Endothelial cell (in vitro differentiated cells): ENCODE measurements around the gene C1orf210. TPM values are rescaled to one million over a fixed set of nuclear protein-coding genes. Genes with fewer than 3 reads are reported as not detected.

ENCODE experiments used
- DNase-seq: peaks from one replicate; pipeline ENCODE4 v3.0.0; 2021; ENCODE audit warnings: low spot score
- H3K27ac Mint-ChIP-seq: one replicate; pipeline ENCODE4 v1.8.0; 2021; ENCODE audit warnings: mixed read lengths, inconsistent platforms; ENCODE audit not compliant: unreplicated experiment
- H3K27me3 Mint-ChIP-seq: one replicate; pipeline ENCODE4 v1.8.0; 2021; ENCODE audit warnings: mild to moderate bottlenecking, moderate library complexity, mixed read lengths, inconsistent platforms; ENCODE audit not compliant: unreplicated experiment
- H3K36me3 Mint-ChIP-seq: one replicate; pipeline ENCODE4 v1.8.0; 2021; ENCODE audit warnings: mild to moderate bottlenecking, low read depth, mixed read lengths, inconsistent platforms; ENCODE audit not compliant: unreplicated experiment
- H3K4me1 Mint-ChIP-seq: one replicate; pipeline ENCODE4 v1.8.0; 2021; ENCODE audit warnings: mild to moderate bottlenecking, mixed read lengths, inconsistent platforms; ENCODE audit not compliant: unreplicated experiment
- H3K4me3 Mint-ChIP-seq: one replicate; pipeline ENCODE4 v1.8.0; 2021; ENCODE audit warnings: mild to moderate bottlenecking, mixed read lengths, inconsistent platforms; ENCODE audit not compliant: unreplicated experiment
- H3K9me3 Mint-ChIP-seq: one replicate; pipeline ENCODE4 v1.8.0; 2021; ENCODE audit warnings: mixed read lengths, inconsistent platforms; ENCODE audit not compliant: unreplicated experiment
- CTCF ChIP-seq: fragments of 200-600 bp; sonication (generic); IDR thresholded peaks from one replicate; pipeline ENCODE4 v1.5.0; 2021; ENCODE audit warnings: antibody characterized with exemption; ENCODE audit not compliant: unreplicated experiment
- total RNA-seq: library from RNA; stranded (reverse); fragmentation: NEBNext Ultra II Directional; extraction: Animal tissue kit (Norgen Biotek cat#: 25700); gene quantifications from one replicate; pipeline ENCODE4 v1.2.1, GENCODE V29; 2021; ENCODE audit not compliant: unreplicated experiment

Gene C1orf210
- total RNA-seq, 1 donor from 2014 or later, result not detected

GRCh38 chr1:43280692-43281091, 4.7 kb downstream of the C1orf210 start:
- no peak for TF ChIP-seq CTCF
- peaks cover 9% of the 10 kb centered on the region for H3K4me1 Mint-ChIP-seq
- no peak overlapping the region for H3K4me3 Mint-ChIP-seq
- no peak overlapping the region for H3K27ac Mint-ChIP-seq
- peaks cover 14% of the 10 kb centered on the region for H3K27me3 Mint-ChIP-seq
- H3K9me3 Mint-ChIP-seq, result no peaks in the 10 kb centered on the region
- H3K36me3 Mint-ChIP-seq, result peaks cover under 1% of the 10 kb centered on the region
- DNase-seq, result no peak

GRCh38 chr1:43279666-43280065, 5.7 kb downstream of the C1orf210 start:
- peak overlapping the region; percentile 34 for H3K27ac Mint-ChIP-seq
- no peaks in the 10 kb centered on the region for H3K9me3 Mint-ChIP-seq
- no peak for DNase-seq
- H3K4me1 Mint-ChIP-seq, result peaks cover 11% of the 10 kb centered on the region
- no peak overlapping the region for H3K4me3 Mint-ChIP-seq
- H3K36me3 Mint-ChIP-seq, result peaks cover 9% of the 10 kb centered on the region
- H3K27me3 Mint-ChIP-seq, result peaks cover 15% of the 10 kb centered on the region
- no peak for TF ChIP-seq CTCF

- Mint-ChIP-seq H3K27ac (no peak overlapping the region), H3K4me1 (peaks cover 16% of the 10 kb centered on the region), H3K36me3 (peaks cover 9% of the 10 kb centered on the region), H3K4me3 (no peak overlapping the region), H3K9me3 (no peaks in the 10 kb centered on the region), H3K27me3 (peaks cover 15% of the 10 kb centered on the region)
- no peak for TF ChIP-seq CTCF
- DNase-seq, result no peak
Measured at GRCh38 chr1:43279161-43279560, 6.2 kb downstream of the C1orf210 start.

DNA sequence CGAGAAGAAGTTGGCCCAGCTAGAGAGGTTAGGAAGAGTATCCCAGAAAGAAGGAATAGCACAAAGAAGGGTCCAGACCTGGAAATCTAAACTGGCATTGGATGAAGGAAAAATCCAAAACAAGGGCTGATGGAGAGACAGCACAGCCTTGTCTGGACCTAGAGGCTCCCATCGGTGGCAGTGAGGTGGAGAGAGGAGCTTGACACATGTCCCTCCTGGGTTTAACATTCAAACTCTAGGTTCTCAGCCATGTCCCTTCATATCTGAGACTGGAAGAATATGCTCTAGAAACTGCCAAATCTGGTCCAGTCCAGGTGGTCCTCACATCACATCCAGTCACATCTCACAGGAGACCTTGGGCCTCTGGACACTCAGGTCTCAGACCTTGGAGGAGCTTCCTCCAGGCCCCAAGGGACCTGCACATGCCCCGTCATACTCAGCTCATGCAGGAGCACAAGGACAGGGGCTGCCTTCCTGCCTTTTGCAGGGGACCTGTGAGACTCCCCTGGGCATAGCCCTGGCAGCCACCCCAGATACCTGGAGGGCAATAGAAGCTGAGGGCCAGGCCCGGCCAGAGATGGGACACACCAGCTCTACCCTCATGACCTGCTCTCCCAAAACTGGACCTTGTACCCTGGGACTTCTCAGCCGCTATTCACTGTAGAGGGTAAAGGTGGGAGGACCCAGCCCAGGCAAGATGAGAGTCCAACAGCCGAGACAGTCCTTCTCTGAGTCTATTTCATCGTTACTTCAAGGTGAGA, 8.1 kb downstream of the C1orf210 start:
- H3K9me3 Mint-ChIP-seq, result no peaks in the 10 kb centered on the region
- H3K36me3 Mint-ChIP-seq, result peaks cover 9% of the 10 kb centered on the region
- H3K27me3 Mint-ChIP-seq, result peaks cover 19% of the 10 kb centered on the region
- no peak overlapping the region for H3K27ac Mint-ChIP-seq
- TF ChIP-seq CTCF, result no peak
- DNase-seq, result no peak
- H3K4me1 Mint-ChIP-seq, result peaks cover 17% of the 10 kb centered on the region
- H3K4me3 Mint-ChIP-seq, result no peak overlapping the region

GRCh38 chr1:43276673-43277072, 8.7 kb downstream of the C1orf210 start:
- H3K4me1 Mint-ChIP-seq, result peaks cover 17% of the 10 kb centered on the region
- H3K27ac Mint-ChIP-seq, result no peak overlapping the region
- DNase-seq, result no peak
- peaks cover 2% of the 10 kb centered on the region for H3K9me3 Mint-ChIP-seq
- H3K36me3 Mint-ChIP-seq, result peaks cover 11% of the 10 kb centered on the region
- H3K4me3 Mint-ChIP-seq, result no peak overlapping the region
- peaks cover 20% of the 10 kb centered on the region for H3K27me3 Mint-ChIP-seq
- TF ChIP-seq CTCF, result no peak
